Ishikawa (cell line): ENCODE results near the gene ETV3L.

Experiments
- CEBPB ChIP-seq: IDR thresholded peaks from 2 replicates; pipeline ENCODE4 v1.6.1; 2012
- CREB1 ChIP-seq: IDR thresholded peaks from 2 replicates; pipeline ENCODE4 v1.6.1; 2012; ENCODE audit warnings: low read depth
- EGR1 ChIP-seq: IDR thresholded peaks from 2 replicates; pipeline ENCODE4 v1.6.1; 2012
- EP300 ChIP-seq: IDR thresholded peaks from 2 replicates; pipeline ENCODE4 v1.6.1; 2012; ENCODE audit warnings: borderline replicate concordance
- FOXM1 ChIP-seq: IDR thresholded peaks from 2 replicates; pipeline ENCODE4 v1.6.1; 2012; ENCODE audit warnings: low read depth, borderline replicate concordance
- MAX ChIP-seq: IDR thresholded peaks from 2 replicates; pipeline ENCODE4 v1.6.1; 2012
- NFIC ChIP-seq: IDR thresholded peaks from 2 replicates; pipeline ENCODE4 v1.6.1; 2012
- RAD21 ChIP-seq: IDR thresholded peaks from 2 replicates; pipeline ENCODE4 v1.6.1; 2012; ENCODE audit warnings: low read depth
- REST ChIP-seq: IDR thresholded peaks from 2 replicates; pipeline ENCODE4 v1.6.1; 2012; ENCODE audit warnings: low read depth, mild to moderate bottlenecking
- TAF1 ChIP-seq: IDR thresholded peaks from 2 replicates; pipeline ENCODE4 v1.6.1; 2012; ENCODE audit warnings: low read depth, mild to moderate bottlenecking
- TCF12 ChIP-seq: IDR thresholded peaks from 2 replicates; pipeline ENCODE4 v1.6.1; 2012; ENCODE audit warnings: low read depth
- TEAD4 ChIP-seq: IDR thresholded peaks from 2 replicates; pipeline ENCODE4 v1.6.1; 2012
- USF1 ChIP-seq: IDR thresholded peaks from 2 replicates; pipeline ENCODE4 v1.6.1; 2012
- YY1 ChIP-seq: IDR thresholded peaks from 2 replicates; pipeline ENCODE4 v1.6.1; 2012; ENCODE audit warnings: low read depth
- ZBTB7A ChIP-seq: IDR thresholded peaks from 2 replicates; pipeline ENCODE4 v1.6.1; 2012; ENCODE audit warnings: low read depth

ETV3L gene

DNA sequence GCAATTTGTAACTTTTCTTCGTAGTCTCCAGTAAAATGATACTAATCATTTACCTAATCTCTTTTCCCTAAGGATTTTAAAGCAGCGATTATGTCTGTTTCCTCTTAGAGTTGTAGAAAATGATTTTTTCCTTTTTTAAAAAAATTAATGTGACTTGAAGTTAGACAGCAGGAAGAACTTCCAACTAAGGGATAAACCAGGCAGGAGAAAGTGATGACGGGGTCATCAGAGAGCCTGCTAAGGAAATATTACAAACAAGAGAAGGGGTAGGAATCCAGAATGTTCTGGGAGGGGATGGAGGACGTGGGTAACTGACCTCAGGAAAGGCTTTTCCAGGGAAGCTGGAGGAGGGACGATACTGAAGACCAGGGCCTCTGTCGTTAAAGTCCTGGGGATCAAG lies 8.8 kb upstream of the ETV3L start:
- no peak for TF ChIP-seq CREB1
- no peak for TF ChIP-seq TAF1
- no peak for TF ChIP-seq YY1
- no peak for TF ChIP-seq CEBPB
- no peak for TF ChIP-seq REST
- no peak for TF ChIP-seq EGR1
- TF ChIP-seq ZBTB7A, result no peak
- TF ChIP-seq FOXM1, result no peak
- TF ChIP-seq USF1, result no peak
- no peak for TF ChIP-seq NFIC
- TF ChIP-seq TCF12, result no peak
- TF ChIP-seq MAX, result no peak
- no peak for TF ChIP-seq TEAD4
- TF ChIP-seq EP300, result no peak
- no peak for TF ChIP-seq RAD21

GRCh38 chr1:157107702-157108101 lies 8.1 kb upstream of the ETV3L start:
- TF ChIP-seq EGR1 (no peak), REST (no peak)

GRCh38 chr1:157106813-157107189 lies 7.2 kb upstream of the ETV3L start:
- no peak for TF ChIP-seq MAX
- TF ChIP-seq REST, result no peak
- TF ChIP-seq CREB1, result no peak
- no peak for TF ChIP-seq EP300
- TF ChIP-seq CEBPB, result no peak
- TF ChIP-seq NFIC, result no peak
- no peak for TF ChIP-seq EGR1
- no peak for TF ChIP-seq ZBTB7A
- TF ChIP-seq YY1, result no peak
- no peak for TF ChIP-seq TAF1
- TF ChIP-seq RAD21, result no peak
- TF ChIP-seq TCF12, result no peak
- no peak for TF ChIP-seq USF1

- no peak for TF ChIP-seq YY1
- TF ChIP-seq EP300, result no peak
- no peak for TF ChIP-seq TAF1
- TF ChIP-seq MAX, result no peak
- TF ChIP-seq TCF12, result no peak
- no peak for TF ChIP-seq FOXM1
Measured at GRCh38 chr1:157105988-157106812, 6.6 kb upstream of the ETV3L start.
